Neural cell (in vitro differentiated cells): ENCODE measurements around the gene GNAT3.

Experiments
- CTCF ChIP-seq: fragments of 450-650 bp; IDR thresholded peaks from 2 replicates; pipeline ENCODE4 v1.5.1; 2014; ENCODE audit warnings: antibody characterized with exemption, mild to moderate bottlenecking, moderate library complexity; ENCODE audit not compliant: poor library complexity, severe bottlenecking
- EP300 ChIP-seq: fragments of 450-650 bp; conservative IDR thresholded peaks from 2 replicates; pipeline ENCODE4 v1.6.1; 2014; ENCODE audit warnings: antibody characterized with exemption, mild to moderate bottlenecking, moderate library complexity; ENCODE audit not compliant: poor library complexity, severe bottlenecking
- EZH2 ChIP-seq: fragments of 200-600, 300-800 bp; shearing (Covaris generic), sonication (generic); IDR thresholded peaks from 2 replicates; pipeline ENCODE4 v1.6.1; 2014; ENCODE audit warnings: antibody characterized with exemption, low read length, borderline replicate concordance, mild to moderate bottlenecking; ENCODE audit not compliant: insufficient read depth, poor library complexity, severe bottlenecking
- POLR2AphosphoS5 ChIP-seq: IDR thresholded peaks from 2 replicates; pipeline ENCODE4 v1.6.1; 2012
- REST ChIP-seq: IDR thresholded peaks from 2 replicates; pipeline ENCODE4 v1.6.1; 2012; ENCODE audit warnings: borderline replicate concordance
- SMC3 ChIP-seq: fragments of 450-650 bp; conservative IDR thresholded peaks from 2 replicates; pipeline ENCODE4 v1.6.1; 2014; ENCODE audit warnings: antibody characterized with exemption, mild to moderate bottlenecking, moderate library complexity; ENCODE audit not compliant: poor library complexity

GRCh38 chr7:80500325-80500724, 11.5 kb downstream of the GNAT3 start:
- TF ChIP-seq CTCF (no peak), EP300 (no peak), SMC3 (no peak), REST (no peak), POLR2AphosphoS5 (no peak), EZH2 (no peak)
